Measurements from ENCODE around the gene VEZT.

GRCh38 chr12:95230313-95230712 lies 12.7 kb downstream of the VEZT start:
- TF ChIP-seq CTCF (IDR thresholded peaks at IDR 0.05) (no peak), POLR2AphosphoS5 (IDR thresholded peaks at IDR 0.05) (no peak), EP300 (IDR thresholded peaks at IDR 0.05) (no peak)

Measured in gastroesophageal sphincter (tissue), 3 donors.